Tibial nerve (tissue), 4 donors: ENCODE data around the gene MIA2.

Experiments
- EP300 ChIP-seq, 2 donors: sonication (generic); formaldehyde crosslinking; IDR thresholded peaks; one replicate each; pipeline ENCODE4 v1.6.1; 2017; ENCODE audit warnings: antibody characterized with exemption in 2 of 2, mild to moderate bottlenecking in 1 of 2
- POLR2A ChIP-seq, 2 donors: fragments of 450-650 bp; IDR thresholded peaks; one replicate each; pipeline ENCODE4 v1.6.1; 2017; ENCODE audit warnings: antibody characterized with exemption in 2 of 2, mild to moderate bottlenecking in 2 of 2, moderate library complexity in 2 of 2
- TF ChIP-seq, protein P1 (sequence below), 5 experiments: fragments of 200-600 bp in 3 of 5; fragments of 450-650 bp in 2 of 5; sonication (generic) in 3 of 5; IDR thresholded peaks; one replicate each; pipeline ENCODE4 v1.5.1; 2016 to 2019; ENCODE audit warnings: antibody characterized with exemption in 5 of 5, mild to moderate bottlenecking in 3 of 5, moderate library complexity in 2 of 5

DNA sequence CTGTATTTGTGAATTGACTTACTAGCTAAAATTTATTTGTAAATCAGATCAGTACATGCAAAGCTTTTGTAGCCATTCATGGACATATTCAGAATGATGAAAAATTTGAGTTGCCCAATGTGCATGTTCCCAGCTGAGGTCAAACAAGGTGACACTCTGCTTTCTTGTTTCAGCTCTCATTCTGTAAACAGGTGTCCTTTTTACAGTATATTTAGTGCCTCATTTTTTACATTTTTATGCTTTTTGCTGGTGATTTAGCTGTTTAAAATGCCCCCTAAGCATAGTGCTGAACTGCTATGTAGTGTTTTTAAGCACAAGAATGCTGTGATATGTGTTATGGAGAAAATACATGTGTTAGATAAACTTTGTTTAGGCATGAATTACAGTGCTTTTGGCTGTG lies 76.3 kb downstream of the MIA2 start:
- TF ChIP-seq, protein P1, sequence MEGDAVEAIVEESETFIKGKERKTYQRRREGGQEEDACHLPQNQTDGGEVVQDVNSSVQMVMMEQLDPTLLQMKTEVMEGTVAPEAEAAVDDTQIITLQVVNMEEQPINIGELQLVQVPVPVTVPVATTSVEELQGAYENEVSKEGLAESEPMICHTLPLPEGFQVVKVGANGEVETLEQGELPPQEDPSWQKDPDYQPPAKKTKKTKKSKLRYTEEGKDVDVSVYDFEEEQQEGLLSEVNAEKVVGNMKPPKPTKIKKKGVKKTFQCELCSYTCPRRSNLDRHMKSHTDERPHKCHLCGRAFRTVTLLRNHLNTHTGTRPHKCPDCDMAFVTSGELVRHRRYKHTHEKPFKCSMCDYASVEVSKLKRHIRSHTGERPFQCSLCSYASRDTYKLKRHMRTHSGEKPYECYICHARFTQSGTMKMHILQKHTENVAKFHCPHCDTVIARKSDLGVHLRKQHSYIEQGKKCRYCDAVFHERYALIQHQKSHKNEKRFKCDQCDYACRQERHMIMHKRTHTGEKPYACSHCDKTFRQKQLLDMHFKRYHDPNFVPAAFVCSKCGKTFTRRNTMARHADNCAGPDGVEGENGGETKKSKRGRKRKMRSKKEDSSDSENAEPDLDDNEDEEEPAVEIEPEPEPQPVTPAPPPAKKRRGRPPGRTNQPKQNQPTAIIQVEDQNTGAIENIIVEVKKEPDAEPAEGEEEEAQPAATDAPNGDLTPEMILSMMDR (IDR thresholded peaks at IDR 0.05), result no peak
- TF ChIP-seq POLR2A (IDR thresholded peaks at IDR 0.05), result no peak
- no peak for TF ChIP-seq EP300 (IDR thresholded peaks at IDR 0.05)
